ENCODE data around the gene PROP1.

DNA sequence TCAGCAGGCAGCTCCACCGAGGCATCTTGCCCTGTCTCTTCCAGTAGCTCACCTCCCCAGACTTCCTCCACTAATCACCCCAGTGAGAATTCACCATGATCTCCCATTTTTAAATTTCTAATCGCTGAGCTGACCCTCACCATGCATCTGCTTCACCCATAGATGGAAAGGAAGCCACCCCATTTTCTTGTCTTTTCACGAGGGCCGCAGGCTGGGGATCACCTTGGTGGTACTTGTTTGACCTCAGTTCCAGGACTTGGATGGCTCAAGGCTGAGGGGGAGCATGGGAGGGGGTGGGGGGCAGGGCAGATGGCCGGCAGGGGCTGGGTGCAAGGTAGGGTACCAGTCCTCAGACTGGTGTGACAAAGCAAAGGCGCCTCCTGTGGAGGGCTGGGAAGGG, 3.6 kb downstream of the PROP1 start:
- TF ChIP-seq, protein P1, sequence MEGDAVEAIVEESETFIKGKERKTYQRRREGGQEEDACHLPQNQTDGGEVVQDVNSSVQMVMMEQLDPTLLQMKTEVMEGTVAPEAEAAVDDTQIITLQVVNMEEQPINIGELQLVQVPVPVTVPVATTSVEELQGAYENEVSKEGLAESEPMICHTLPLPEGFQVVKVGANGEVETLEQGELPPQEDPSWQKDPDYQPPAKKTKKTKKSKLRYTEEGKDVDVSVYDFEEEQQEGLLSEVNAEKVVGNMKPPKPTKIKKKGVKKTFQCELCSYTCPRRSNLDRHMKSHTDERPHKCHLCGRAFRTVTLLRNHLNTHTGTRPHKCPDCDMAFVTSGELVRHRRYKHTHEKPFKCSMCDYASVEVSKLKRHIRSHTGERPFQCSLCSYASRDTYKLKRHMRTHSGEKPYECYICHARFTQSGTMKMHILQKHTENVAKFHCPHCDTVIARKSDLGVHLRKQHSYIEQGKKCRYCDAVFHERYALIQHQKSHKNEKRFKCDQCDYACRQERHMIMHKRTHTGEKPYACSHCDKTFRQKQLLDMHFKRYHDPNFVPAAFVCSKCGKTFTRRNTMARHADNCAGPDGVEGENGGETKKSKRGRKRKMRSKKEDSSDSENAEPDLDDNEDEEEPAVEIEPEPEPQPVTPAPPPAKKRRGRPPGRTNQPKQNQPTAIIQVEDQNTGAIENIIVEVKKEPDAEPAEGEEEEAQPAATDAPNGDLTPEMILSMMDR (conservative IDR thresholded peaks at IDR 0.05; ENCODE audit: low read length): no peak
- TF ChIP-seq EZH2phosphoT487 (IDR thresholded peaks at IDR 0.05; ENCODE audit: borderline replicate concordance, low read depth, low read length): no peak

Data from OCI-LY7 (cell line).